GM19351 (cell line): ENCODE data around the gene SRRM4.

Experiments used
- ATAC-seq: cut with Tn5 transposase; IDR thresholded peaks from one replicate; pipeline ENCODE4 v1.9.1; 2021; ENCODE audit warnings: mild to moderate bottlenecking, moderate library complexity; ENCODE audit not compliant: unreplicated experiment

Gene SRRM4

GRCh38 chr12:119114294-119114693 lies 133.0 kb downstream of the SRRM4 start:
- no peak for ATAC-seq

GRCh38 chr12:119115296-119115905 lies 134.1 kb downstream of the SRRM4 start:
- ATAC-seq = no peak

- ATAC-seq = no peak
Measured at GRCh38 chr12:119117936-119118335, 136.6 kb downstream of the SRRM4 start.

- ATAC-seq = no peak
Measured at GRCh38 chr12:119118625-119119024, 137.3 kb downstream of the SRRM4 start.

GRCh38 chr12:119122047-119122446 lies 140.7 kb downstream of the SRRM4 start:
- no peak for ATAC-seq

- no peak for ATAC-seq
Measured at GRCh38 chr12:119122751-119123150, 141.4 kb downstream of the SRRM4 start.

GRCh38 chr12:119128527-119128926 lies 147.2 kb downstream of the SRRM4 start:
- ATAC-seq = no peak

- ATAC-seq = no peak
Measured at GRCh38 chr12:119129827-119130434, 148.6 kb downstream of the SRRM4 start.

GRCh38 chr12:119130523-119130922 lies 149.2 kb downstream of the SRRM4 start:
- no peak for ATAC-seq

GRCh38 chr12:119134284-119135072 lies 153.1 kb downstream of the SRRM4 start:
- no peak for ATAC-seq

GRCh38 chr12:119136811-119137410 lies 155.6 kb downstream of the SRRM4 start:
- ATAC-seq = no peak

GRCh38 chr12:119139448-119139847 lies 158.1 kb downstream of the SRRM4 start:
- ATAC-seq = no peak

- no peak for ATAC-seq
Measured at GRCh38 chr12:119145367-119145766, 164.0 kb downstream of the SRRM4 start.

- ATAC-seq = no peak
Measured at GRCh38 chr12:119147847-119148448, 166.6 kb downstream of the SRRM4 start.

- ATAC-seq = no peak
Measured at GRCh38 chr12:119149270-119149669, 167.9 kb downstream of the SRRM4 start.

- ATAC-seq = no peak
Measured at GRCh38 chr12:119151445-119152026, 170.2 kb downstream of the SRRM4 start.

- no peak for ATAC-seq
Measured at GRCh38 chr12:119153477-119154434, 172.4 kb downstream of the SRRM4 start.

- ATAC-seq = no peak
Measured at GRCh38 chr12:119154435-119154818, 173.1 kb downstream of the SRRM4 start.

GRCh38 chr12:119156401-119157044 lies 175.2 kb downstream of the SRRM4 start:
- ATAC-seq = no peak
